Type B pancreatic cell (in vitro differentiated cells): ENCODE results near the gene ATP5F1D. TPM values are rescaled to one million over a fixed set of nuclear protein-coding genes. Genes with fewer than 3 reads are reported as not detected.

Experiments used
- DNase-seq: peaks from one replicate; pipeline ENCODE4 v3.0.0; 2021; ENCODE audit warnings: mixed read lengths; ENCODE audit not compliant: unreplicated experiment; ENCODE audit errors: extremely low spot score
- H3K27ac Mint-ChIP-seq: 2 replicates; pipeline ENCODE4 v1.8.0; 2021; ENCODE audit warnings: mild to moderate bottlenecking, mixed read lengths
- H3K27me3 Mint-ChIP-seq: 2 replicates; pipeline ENCODE4 v1.8.0; 2021; ENCODE audit warnings: mixed read lengths
- H3K36me3 Mint-ChIP-seq: 2 replicates; pipeline ENCODE4 v1.8.0; 2021; ENCODE audit warnings: mixed read lengths
- H3K4me1 Mint-ChIP-seq: one replicate; pipeline ENCODE4 v1.8.0; 2021; ENCODE audit warnings: mixed read lengths; ENCODE audit not compliant: unreplicated experiment
- H3K4me3 Mint-ChIP-seq: 2 replicates; pipeline ENCODE4 v1.8.0; 2021; ENCODE audit warnings: mild to moderate bottlenecking, mixed read lengths
- H3K9me3 Mint-ChIP-seq: 2 replicates; pipeline ENCODE4 v1.8.0; 2021; ENCODE audit warnings: mixed read lengths
- CTCF ChIP-seq: fragments of 200-600 bp; sonication (generic); conservative IDR thresholded peaks from 2 replicates; pipeline ENCODE4 v1.5.0; 2021; ENCODE audit warnings: antibody characterized with exemption, mild to moderate bottlenecking
- total RNA-seq: library from RNA; stranded (reverse); gene quantifications from 2 replicates; pipeline ENCODE4 v1.2.1, GENCODE V29; 2021; ENCODE audit warnings: low replicate concordance

The ATP5F1D gene
- total RNA-seq, 1 donor from 2014 or later = 165 TPM

- peak; percentile 66 for TF ChIP-seq CTCF
- no peak overlapping the region for H3K4me3 Mint-ChIP-seq
- no peaks in the 10 kb centered on the region for H3K27me3 Mint-ChIP-seq
- DNase-seq = no peak
- no peaks in the 10 kb centered on the region for H3K36me3 Mint-ChIP-seq
- H3K9me3 Mint-ChIP-seq = no peaks in the 10 kb centered on the region
- no peak overlapping the region for H3K27ac Mint-ChIP-seq
- H3K4me1 Mint-ChIP-seq = no peaks in the 10 kb centered on the region
These were observed 18.3 kb upstream of the ATP5F1D start for GRCh38 chr19:1223018-1223855.

GRCh38 chr19:1224047-1224825, 17.3 kb upstream of the ATP5F1D start:
- Mint-ChIP-seq H3K9me3 (no peaks in the 10 kb centered on the region), H3K36me3 (no peaks in the 10 kb centered on the region), H3K27me3 (no peaks in the 10 kb centered on the region), H3K4me1 (no peaks in the 10 kb centered on the region), H3K4me3 (no peak overlapping the region), H3K27ac (no peak overlapping the region)
- no peak for DNase-seq
- TF ChIP-seq CTCF = no peak

- no peak for DNase-seq
- Mint-ChIP-seq H3K36me3 (no peaks in the 10 kb centered on the region), H3K9me3 (no peaks in the 10 kb centered on the region), H3K27me3 (no peaks in the 10 kb centered on the region), H3K4me3 (no peak overlapping the region), H3K4me1 (no peaks in the 10 kb centered on the region), H3K27ac (no peak overlapping the region)
- no peak for TF ChIP-seq CTCF
These were observed 16.7 kb upstream of the ATP5F1D start for GRCh38 chr19:1224847-1225246.

GRCh38 chr19:1225440-1226226, 15.9 kb upstream of the ATP5F1D start:
- H3K4me3 Mint-ChIP-seq = no peak overlapping the region

More at GRCh38 chr19:1225440-1226226, 15.9 kb upstream of the ATP5F1D start:
- DNase-seq = no peak
- Mint-ChIP-seq H3K4me1 (no peaks in the 10 kb centered on the region), H3K36me3 (no peaks in the 10 kb centered on the region), H3K9me3 (no peaks in the 10 kb centered on the region), H3K27me3 (no peaks in the 10 kb centered on the region), H3K27ac (no peak overlapping the region)
- TF ChIP-seq CTCF = no peak
